Adrenal gland (tissue), 12 donors: ENCODE results near the gene KTI12. TPM values are rescaled to one million over a fixed set of nuclear protein-coding genes. Genes with fewer than 3 reads are reported as not detected.

ENCODE experiments used
- DNase-seq, 7 donors: peaks; one replicate each; pipeline ENCODE4 v3.0.0-alpha.2; 2019 to 2020
- H3K27ac ChIP-seq, 5 donors: fragments of 200-600 bp; sonication (generic) in 4 of 5; 1 replicate in 3 of 5; 2 replicates in 2 of 5; pipeline versions ENCODE4 v1.5.1 to v1.8.0; 2016 to 2020; ENCODE audit warnings: mild to moderate bottlenecking in 1 of 5
- H3K27me3 ChIP-seq: fragments of 200-600 bp; 2 replicates; pipeline ENCODE4 v1.8.0; 2021
- H3K36me3 ChIP-seq, 2 donors: fragments of 200-600 bp; replicated peaks in 1 of 2; 1 replicate in 1 of 2; 2 replicates in 1 of 2; pipeline versions ENCODE4 v1.5.1 to v1.8.0; 2018 to 2022
- H3K4me1 ChIP-seq, 2 donors: fragments of 200-600 bp; replicated peaks in 1 of 2; 1 replicate in 1 of 2; 2 replicates in 1 of 2; pipeline versions ENCODE4 v1.5.1 to v1.8.0; 2018 to 2021
- H3K4me3 ChIP-seq, 4 donors: fragments of 200-600 bp; sonication (generic) in 3 of 4; one replicate each; pipeline ENCODE4 v1.5.1; 2016 to 2018
- H3K9me3 ChIP-seq, 3 donors: fragments of 200-600 bp; sonication (generic) in 1 of 3; replicated peaks in 1 of 3; 1 replicate in 2 of 3; 2 replicates in 1 of 3; pipeline versions ENCODE4 v1.5.1 to v1.8.0; 2016 to 2021
- POLR2A ChIP-seq, 2 donors: fragments of 450-650 bp; IDR thresholded peaks; one replicate each; pipeline ENCODE4 v1.6.1; 2017; ENCODE audit warnings: antibody characterized with exemption in 2 of 2, mild to moderate bottlenecking in 2 of 2, moderate library complexity in 1 of 2
- WGBS, 4 donors: extraction: QIAGEN DNeasy Blood & Tissue Kit in 2 of 4; methylation state at CpG; one replicate each; pipeline versions ENCODE4 v1.1.5 to v1.1.7; 2013 to 2017; 5-methylcytosine and 5-hydroxymethylcytosine counted together
- intact Hi-C, 2 donors: fragments of 100-400 bp; cut with DNase I; formaldehyde crosslinking; loops; one replicate each; pipeline versions ENCODE4 v1.14.1 to v1.15.0; 2022 to 2023
- polyA plus RNA-seq, 3 donors: library from polyadenylated mRNA; stranded (reverse); fragments of 200-250 nt in 2 of 3; fragments of 350-450 nt in 1 of 3; fragmentation: Illumina TruSeq in 1 of 3; extraction: RNeasy Lipid Tissue Mini Kit (QIAGEN cat#74804) in 1 of 3; gene quantifications; one replicate each; pipeline ENCODE4 v1.2.3, GENCODE V29; 2013 to 2014
- small RNA-seq, 2 donors: library from RNA; depleted of rRNA; stranded (forward); fragments of <200 nt; gene quantifications; one replicate each; pipeline ENCODE3, GENCODE V24; 2016
- total RNA-seq, 9 donors: library from RNA; depleted of rRNA in 4 of 9; stranded (reverse); fragments of >200 nt in 4 of 9; fragments of 120-200 nt in 1 of 9; fragmentation: NEBNext Ultra II Directional in 1 of 9; extraction: Animal tissue kit (Norgen Biotek cat#: 25700) in 1 of 9; gene quantifications; one replicate each; pipeline versions ENCODE4 v1.1.0 to v1.2.4, GENCODE V29; 2013 to 2023
- TF ChIP-seq, protein P1 (sequence below), 6 experiments: fragments of 450-650 bp in 4 of 6; fragments of 200-600 bp in 2 of 6; sonication (generic) in 1 of 6; IDR thresholded peaks; 1 replicate in 5 of 6; 2 replicates in 1 of 6; pipeline versions ENCODE4 v1.5.1 to v1.8.0; 2016 to 2021; ENCODE audit warnings: antibody characterized with exemption in 6 of 6, mild to moderate bottlenecking in 2 of 6, moderate library complexity in 1 of 6
- donor health status: healthy with polysubstance abuse.
- donor health status: Bipolar disorder and iron deficiency.
- donor health status: DM: yes; HTN: yes; CAD: no.
- donor health status: DM: no; HTN: no; CAD: no.
- donor health status: DM: no; HTN: no; CAD: no.
- donor health status: DM: yes; HTN: yes; CAD: no.

Gene KTI12
- total and polyA plus RNA-seq, 12 donors, result 4.7 to 20.4 (median 11.9) TPM

- no peaks in the 10 kb centered on the region for H3K27me3 ChIP-seq
- 91 to 96% (median 94%) methylated on average over 3 of the region's 3 CpGs for WGBS, 4 donors
- DNase-seq, result no peak
- no peaks in the 10 kb centered on the region for H3K9me3 ChIP-seq
- H3K27ac ChIP-seq, result no peak overlapping the region
- H3K4me3 ChIP-seq, result no peak overlapping the region
- intact Hi-C loops, result no loop called here
- TF ChIP-seq, protein P1, sequence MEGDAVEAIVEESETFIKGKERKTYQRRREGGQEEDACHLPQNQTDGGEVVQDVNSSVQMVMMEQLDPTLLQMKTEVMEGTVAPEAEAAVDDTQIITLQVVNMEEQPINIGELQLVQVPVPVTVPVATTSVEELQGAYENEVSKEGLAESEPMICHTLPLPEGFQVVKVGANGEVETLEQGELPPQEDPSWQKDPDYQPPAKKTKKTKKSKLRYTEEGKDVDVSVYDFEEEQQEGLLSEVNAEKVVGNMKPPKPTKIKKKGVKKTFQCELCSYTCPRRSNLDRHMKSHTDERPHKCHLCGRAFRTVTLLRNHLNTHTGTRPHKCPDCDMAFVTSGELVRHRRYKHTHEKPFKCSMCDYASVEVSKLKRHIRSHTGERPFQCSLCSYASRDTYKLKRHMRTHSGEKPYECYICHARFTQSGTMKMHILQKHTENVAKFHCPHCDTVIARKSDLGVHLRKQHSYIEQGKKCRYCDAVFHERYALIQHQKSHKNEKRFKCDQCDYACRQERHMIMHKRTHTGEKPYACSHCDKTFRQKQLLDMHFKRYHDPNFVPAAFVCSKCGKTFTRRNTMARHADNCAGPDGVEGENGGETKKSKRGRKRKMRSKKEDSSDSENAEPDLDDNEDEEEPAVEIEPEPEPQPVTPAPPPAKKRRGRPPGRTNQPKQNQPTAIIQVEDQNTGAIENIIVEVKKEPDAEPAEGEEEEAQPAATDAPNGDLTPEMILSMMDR (IDR thresholded peaks at IDR 0.05), result no peak
- TF ChIP-seq POLR2A (IDR thresholded peaks at IDR 0.05), result no peak
- no peaks in the 10 kb centered on the region for H3K36me3 ChIP-seq
- no peaks in the 10 kb centered on the region for H3K4me1 ChIP-seq
Measured at GRCh38 chr1:51982161-51982560, 51.4 kb downstream of the KTI12 start.

Small RNA genes within 50 kb of the gene (small RNA-seq; reads per million reads assigned to genes)
- gene RN7SL290P, result 0 reads per million in 2 donors

Other genes starting within 250 kb of the KTI12 start
- gene NRDC, start 155.1 kb downstream of the KTI12 start, total RNA-seq, result 100 to 1,000 TPM in 5 of 9 donors, 10 to 100 TPM in 4; 49.5 to 146 (median 115) TPM
- 100 to 1,000 TPM; 180 to 373 (median 181) TPM for gene NRDC, start 155.1 kb downstream of the KTI12 start, polyA plus RNA-seq
- gene RAB3B, start 43.1 kb downstream of the KTI12 start, total RNA-seq, result 1 to 10 TPM in 7 of 9 donors, under 1 TPM in 2; 0.48 to 9.2 (median 2.2) TPM
- gene RAB3B, start 43.1 kb downstream of the KTI12 start, polyA plus RNA-seq, result 1 to 10 TPM in 2 of 3 donors, under 1 TPM in 1; 0.20 to 4.9 (median 1.2) TPM
- gene TXNDC12, start 21.4 kb upstream of the KTI12 start, total RNA-seq, result 10 to 100 TPM; 37.4 to 74.8 (median 54.8) TPM
- 10 to 100 TPM; 14.5 to 18.7 (median 18.7) TPM for gene TXNDC12, start 21.4 kb upstream of the KTI12 start, polyA plus RNA-seq
- gene BTF3L4, start 22.5 kb upstream of the KTI12 start, total RNA-seq, result 10 to 100 TPM; 39.4 to 99.6 (median 55.2) TPM
- gene BTF3L4, start 22.5 kb upstream of the KTI12 start, polyA plus RNA-seq, result 100 to 1,000 TPM in 1 of 3 donors, 10 to 100 TPM in 2; 47.6 to 126 (median 72.3) TPM
- gene ZFYVE9, start 108.3 kb upstream of the KTI12 start, total RNA-seq, result 10 to 100 TPM; 13.7 to 28.9 (median 24.1) TPM
- gene ZFYVE9, start 108.3 kb upstream of the KTI12 start, polyA plus RNA-seq, result 10 to 100 TPM in 1 of 3 donors, 1 to 10 TPM in 2; 3.4 to 17.8 (median 3.4) TPM